SW480 (cell line): ENCODE measurements around the gene TAPBP.
"Not testable (repeated sequence)": the region's sequence is repeated elsewhere in the genome, so short reads cannot be mapped to it uniquely, and the experiment has no call there.

ENCODE experiments used
- DNase-seq: peaks from one replicate; pipeline ENCODE4 v3.0.0-alpha.2; 2016; ENCODE audit warnings: low spot score

The TAPBP gene

GRCh38 chr6:33313709-33314514 lies at the start of gene TAPBP:
TAPBP (minus strand) TSS chr6:33314078; CDS start chr6:33314041, 37 bp downstream.
- DNase-seq: peak; percentile 62

GRCh38 chr6:33363486-33363885 lies 49.6 kb upstream of the TAPBP start:
- not testable (repeated sequence) for DNase-seq

GRCh38 chr6:33359331-33359730 lies 45.5 kb upstream of the TAPBP start:
- DNase-seq: no peak

- DNase-seq: not testable (repeated sequence)
These were observed 43.4 kb upstream of the TAPBP start for GRCh38 chr6:33357160-33357871.

GRCh38 chr6:33356295-33356694 lies 42.4 kb upstream of the TAPBP start:
- DNase-seq: no peak

- DNase-seq: not testable (repeated sequence)
These were observed 42.0 kb upstream of the TAPBP start for GRCh38 chr6:33355860-33356259.

GRCh38 chr6:33347816-33348215 lies 33.9 kb upstream of the TAPBP start:
- DNase-seq: no peak

GRCh38 chr6:33346972-33347371 lies 33.1 kb upstream of the TAPBP start:
- not testable (repeated sequence) for DNase-seq

- peak; percentile 72 for DNase-seq
These were observed 31.1 kb upstream of the TAPBP start for GRCh38 chr6:33344701-33345697.

GRCh38 chr6:33343953-33344611 lies 30.2 kb upstream of the TAPBP start:
- DNase-seq: no peak

GRCh38 chr6:33343606-33343952 lies 29.7 kb upstream of the TAPBP start:
- DNase-seq: not testable (repeated sequence)

GRCh38 chr6:33339193-33339592 lies 25.3 kb upstream of the TAPBP start:
- no peak for DNase-seq

GRCh38 chr6:33336495-33336894 lies 22.6 kb upstream of the TAPBP start:
- DNase-seq: no peak

- no peak for DNase-seq
These were observed 22.0 kb upstream of the TAPBP start for GRCh38 chr6:33335916-33336315.

GRCh38 chr6:33333666-33334065 lies 19.8 kb upstream of the TAPBP start:
- no peak for DNase-seq

- no peak for DNase-seq
These were observed 16.9 kb upstream of the TAPBP start for GRCh38 chr6:33330736-33331135.

GRCh38 chr6:33329058-33329457 lies 15.2 kb upstream of the TAPBP start:
- DNase-seq: no peak

- DNase-seq: no peak
These were observed 10.2 kb upstream of the TAPBP start for GRCh38 chr6:33324125-33324524.

GRCh38 chr6:33323623-33323948 lies 9.7 kb upstream of the TAPBP start:
- DNase-seq: no peak

- DNase-seq: no peak
These were observed 7.3 kb upstream of the TAPBP start for GRCh38 chr6:33321227-33321626.

GRCh38 chr6:33320315-33321181 lies 6.7 kb upstream of the TAPBP start:
- no peak for DNase-seq
